Measurements from ENCODE around the gene VSIG8.

GRCh38 chr1:159829273-159829634 lies 33.2 kb downstream of the VSIG8 start:
- no peak for TF ChIP-seq POLR2AphosphoS5 (IDR thresholded peaks at IDR 0.05; ENCODE audit: low read depth, low read length)
- no peak for TF ChIP-seq POLR2A (IDR thresholded peaks at IDR 0.05; ENCODE audit: low read depth, low read length)
- TF ChIP-seq SPI1 (IDR thresholded peaks at IDR 0.05; ENCODE audit: low read depth, low read length): peak; percentile 75
